ENCODE data around the gene IQCN.

IQCN gene

DNA sequence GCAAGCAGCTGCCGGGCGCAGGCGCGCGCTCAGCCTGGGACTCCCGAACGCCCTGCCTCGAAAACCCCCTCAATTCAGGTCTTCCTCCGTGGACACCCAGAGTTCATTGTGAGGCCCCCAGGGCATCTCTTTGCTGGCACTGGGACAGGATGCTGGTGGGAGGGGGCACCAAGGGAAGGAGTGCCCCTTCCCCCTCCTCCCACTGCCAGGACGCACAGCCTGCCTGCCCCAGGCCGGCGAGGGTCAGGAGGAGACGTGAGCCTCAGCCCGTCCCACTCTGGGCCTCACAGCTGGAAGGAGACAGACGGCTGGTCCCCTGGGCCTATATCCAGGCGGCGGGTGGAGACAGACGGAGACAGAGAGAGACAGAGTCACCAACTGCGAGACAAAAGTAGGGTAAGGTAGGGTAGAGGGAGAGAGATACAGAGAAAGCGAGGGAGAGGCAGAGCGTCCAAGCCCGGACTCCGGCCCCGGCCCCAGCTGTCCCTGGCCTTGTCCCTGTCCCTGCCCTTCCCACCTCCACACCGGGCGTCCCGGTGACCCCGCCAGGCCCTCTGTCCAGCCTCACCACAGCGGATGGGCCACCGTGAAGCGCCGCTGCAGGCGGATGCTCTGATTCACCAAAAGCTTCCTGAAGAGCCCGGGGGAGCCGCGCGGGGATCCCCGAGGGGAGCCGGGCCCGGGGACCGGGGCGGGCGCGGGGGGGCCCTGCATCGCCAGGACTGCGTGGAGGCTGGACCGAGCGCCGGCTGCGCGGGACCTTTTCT is 48.4 kb downstream of the IQCN start, which contains the start of gene PDE4C:
Gene PDE4C, minus strand, starts transcription at position 737 of the 767 bp plus-strand sequence. Its CDS starts 23 bp downstream, at position 714.
- TF ChIP-seq SPI1 (IDR thresholded peaks at IDR 0.05; ENCODE audit: borderline replicate concordance, low read depth) (no peak), REST (IDR thresholded peaks at IDR 0.05; ENCODE audit: insufficient replicate concordance, low read depth) (no peak), GABPA (IDR thresholded peaks at IDR 0.05; ENCODE audit: low read depth) (no peak), POLR2AphosphoS5 (IDR thresholded peaks at IDR 0.05; ENCODE audit: low read depth) (no peak)
- TF ChIP-seq, protein P1, sequence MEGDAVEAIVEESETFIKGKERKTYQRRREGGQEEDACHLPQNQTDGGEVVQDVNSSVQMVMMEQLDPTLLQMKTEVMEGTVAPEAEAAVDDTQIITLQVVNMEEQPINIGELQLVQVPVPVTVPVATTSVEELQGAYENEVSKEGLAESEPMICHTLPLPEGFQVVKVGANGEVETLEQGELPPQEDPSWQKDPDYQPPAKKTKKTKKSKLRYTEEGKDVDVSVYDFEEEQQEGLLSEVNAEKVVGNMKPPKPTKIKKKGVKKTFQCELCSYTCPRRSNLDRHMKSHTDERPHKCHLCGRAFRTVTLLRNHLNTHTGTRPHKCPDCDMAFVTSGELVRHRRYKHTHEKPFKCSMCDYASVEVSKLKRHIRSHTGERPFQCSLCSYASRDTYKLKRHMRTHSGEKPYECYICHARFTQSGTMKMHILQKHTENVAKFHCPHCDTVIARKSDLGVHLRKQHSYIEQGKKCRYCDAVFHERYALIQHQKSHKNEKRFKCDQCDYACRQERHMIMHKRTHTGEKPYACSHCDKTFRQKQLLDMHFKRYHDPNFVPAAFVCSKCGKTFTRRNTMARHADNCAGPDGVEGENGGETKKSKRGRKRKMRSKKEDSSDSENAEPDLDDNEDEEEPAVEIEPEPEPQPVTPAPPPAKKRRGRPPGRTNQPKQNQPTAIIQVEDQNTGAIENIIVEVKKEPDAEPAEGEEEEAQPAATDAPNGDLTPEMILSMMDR (IDR thresholded peaks at IDR 0.05; ENCODE audit: insufficient read depth, low read length), result no peak
- DNase-seq (ENCODE audit: low read depth in 1 of 2, low spot score in 1 of 2), result no peak
- H3K4me3 ChIP-seq (replicated peaks; ENCODE audit: insufficient read depth, low read length), result no peak within 1 kb of the TSS

DNA sequence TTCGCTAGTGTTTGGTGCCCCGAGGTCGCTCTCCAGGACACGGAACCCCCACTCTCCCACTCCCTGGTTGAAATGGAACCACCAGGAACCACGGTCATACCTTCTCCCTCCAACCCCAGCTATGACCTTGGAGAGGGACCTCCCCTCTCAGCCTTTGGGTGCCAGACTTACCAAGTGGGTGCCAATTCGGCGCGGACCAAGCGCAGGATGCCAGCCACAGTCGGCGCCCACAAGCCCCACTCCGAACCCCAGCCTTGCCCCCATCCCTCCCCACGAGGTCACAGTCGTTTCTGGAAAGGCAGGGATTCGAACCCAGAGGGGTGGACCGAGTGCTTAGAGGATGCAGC is 48.9 kb downstream of the IQCN start:
- no peak for TF ChIP-seq SPI1 (IDR thresholded peaks at IDR 0.05; ENCODE audit: borderline replicate concordance, low read depth)
- TF ChIP-seq GABPA (IDR thresholded peaks at IDR 0.05; ENCODE audit: low read depth), result no peak
- TF ChIP-seq REST (IDR thresholded peaks at IDR 0.05; ENCODE audit: insufficient replicate concordance, low read depth), result no peak
- TF ChIP-seq POLR2AphosphoS5 (IDR thresholded peaks at IDR 0.05; ENCODE audit: low read depth), result no peak
- TF ChIP-seq, protein P1 (IDR thresholded peaks at IDR 0.05; ENCODE audit: insufficient read depth, low read length), result no peak
- H3K27ac ChIP-seq (replicated peaks), result no peak overlapping the region
- peaks cover 34% of the 10 kb centered on the region for H3K27me3 ChIP-seq (ENCODE audit: insufficient read depth, poor library complexity, severe bottlenecking)
- DNase-seq (ENCODE audit: low read depth in 1 of 2, low spot score in 1 of 2), result no peak
- H3K4me3 ChIP-seq (replicated peaks; ENCODE audit: insufficient read depth, low read length), result no peak overlapping the region

More for the DNA sequence above, 48.4 kb downstream of the IQCN start, which contains the start of gene PDE4C:
- no peak within 1 kb of the TSS for H3K27ac ChIP-seq (replicated peaks)
- peaks cover 34% of the 10 kb centered on the region for H3K27me3 ChIP-seq (ENCODE audit: insufficient read depth, poor library complexity, severe bottlenecking)

DNA sequence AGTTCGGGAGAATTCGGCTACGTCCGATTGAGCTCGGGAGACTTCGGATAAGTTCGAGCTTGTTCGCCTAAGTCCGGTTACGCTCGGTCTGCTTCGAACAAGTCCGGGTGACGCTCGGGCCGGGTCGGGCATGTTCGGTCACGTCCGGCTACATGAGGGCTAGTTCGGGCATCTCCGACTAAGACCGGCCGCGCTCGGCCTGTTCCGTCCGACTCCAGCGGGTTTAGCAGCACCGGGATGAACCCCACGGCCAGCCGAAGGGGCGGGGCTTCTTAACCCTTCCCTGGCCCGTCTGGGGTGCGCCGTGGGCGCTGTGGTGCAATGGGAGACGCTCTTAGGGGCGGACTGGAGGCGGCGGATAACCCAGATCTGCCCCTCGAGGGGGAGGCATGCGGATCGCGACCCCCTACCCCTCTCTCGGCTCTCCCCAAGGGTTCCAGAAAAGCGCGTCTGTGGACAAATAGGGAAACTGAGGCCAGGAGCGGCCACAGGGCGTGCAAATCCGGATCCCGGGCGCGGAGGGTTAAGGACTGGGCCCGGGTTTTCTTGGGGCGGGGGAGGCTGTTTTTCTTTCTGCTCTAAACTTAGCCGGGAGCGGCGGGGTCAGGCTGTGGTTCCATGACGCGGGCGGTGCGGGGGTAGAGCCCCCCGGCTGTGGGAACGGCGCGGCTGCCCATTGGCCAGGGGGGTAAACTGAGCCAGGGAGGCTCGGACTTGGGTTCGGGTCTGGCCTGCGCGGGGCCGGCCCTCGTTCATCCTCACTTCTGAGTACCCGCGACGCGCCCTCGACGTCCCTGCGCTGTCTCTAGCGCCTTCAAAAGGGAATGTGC is 49.5 kb downstream of the IQCN start:
- H3K27me3 ChIP-seq (ENCODE audit: insufficient read depth, poor library complexity, severe bottlenecking), result peaks cover 40% of the 10 kb centered on the region
- peak; percentile 93 to 94 for DNase-seq (ENCODE audit: low read depth in 1 of 2, low spot score in 1 of 2)
- peak overlapping the region; percentile 70 for H3K4me3 ChIP-seq (replicated peaks; ENCODE audit: insufficient read depth, low read length)
- H3K27ac ChIP-seq (replicated peaks), result no peak overlapping the region
- TF ChIP-seq REST (IDR thresholded peaks at IDR 0.05; ENCODE audit: insufficient replicate concordance, low read depth) (no peak), SPI1 (IDR thresholded peaks at IDR 0.05; ENCODE audit: borderline replicate concordance, low read depth) (no peak), POLR2AphosphoS5 (IDR thresholded peaks at IDR 0.05; ENCODE audit: low read depth) (no peak), GABPA (IDR thresholded peaks at IDR 0.05; ENCODE audit: low read depth) (no peak)
- TF ChIP-seq, protein P1 (IDR thresholded peaks at IDR 0.05; ENCODE audit: insufficient read depth, low read length), result no peak
